Tibial nerve (tissue), 4 donors: ENCODE data around the gene TOMM20. TPM values are rescaled to one million over a fixed set of nuclear protein-coding genes. Genes with fewer than 3 reads are reported as not detected.

Source experiments
- DNase-seq, 2 donors: peaks; one replicate each; pipeline ENCODE4 v3.0.0-alpha.2; 2019; ENCODE audit warnings: low spot score in 2 of 2
- H3K27ac ChIP-seq, 4 donors: fragments of 200-600 bp; sonication (generic) in 3 of 4; one replicate each; pipeline ENCODE4 v1.5.1; 2017 to 2019; ENCODE audit warnings: mild to moderate bottlenecking in 1 of 4
- H3K27me3 ChIP-seq, 2 donors: fragments of 200-600 bp; sonication (generic) in 1 of 2; one replicate each; pipeline versions ENCODE4 v1.5.1 to v1.6.0; 2017 to 2019
- H3K36me3 ChIP-seq, 3 donors: fragments of 200-600 bp; sonication (generic); one replicate each; pipeline ENCODE4 v1.5.1; 2018 to 2019
- H3K4me1 ChIP-seq, 4 donors: fragments of 200-600 bp; sonication (generic) in 3 of 4; one replicate each; pipeline ENCODE4 v1.5.1; 2017 to 2019
- H3K4me3 ChIP-seq, 4 donors: fragments of 200-600 bp; sonication (generic) in 3 of 4; one replicate each; pipeline ENCODE4 v1.5.1; 2017 to 2019; ENCODE audit warnings: mild to moderate bottlenecking in 1 of 4, moderate library complexity in 1 of 4
- H3K9me3 ChIP-seq, 4 donors: fragments of 200-600 bp; sonication (generic) in 3 of 4; one replicate each; pipeline ENCODE4 v1.5.1; 2017 to 2019
- CTCF ChIP-seq, 5 experiments: fragments of 200-600 bp in 3 of 5; fragments of 450-650 bp in 2 of 5; sonication (generic) in 3 of 5; IDR thresholded peaks; one replicate each; pipeline ENCODE4 v1.5.1; 2016 to 2019; ENCODE audit warnings: antibody characterized with exemption in 5 of 5, mild to moderate bottlenecking in 3 of 5, moderate library complexity in 2 of 5
- EP300 ChIP-seq, 2 donors: sonication (generic); formaldehyde crosslinking; IDR thresholded peaks; one replicate each; pipeline ENCODE4 v1.6.1; 2017; ENCODE audit warnings: antibody characterized with exemption in 2 of 2, mild to moderate bottlenecking in 1 of 2
- POLR2A ChIP-seq, 2 donors: fragments of 450-650 bp; IDR thresholded peaks; one replicate each; pipeline ENCODE4 v1.6.1; 2017; ENCODE audit warnings: antibody characterized with exemption in 2 of 2, mild to moderate bottlenecking in 2 of 2, moderate library complexity in 2 of 2
- WGBS, 2 donors: methylation state at CpG; one replicate each; pipeline ENCODE4 v1.1.5; 2018; 5-methylcytosine and 5-hydroxymethylcytosine counted together
- total RNA-seq, 4 donors: library from RNA; depleted of rRNA; stranded (reverse); fragments of >200 nt; gene quantifications; one replicate each; pipeline ENCODE4 v1.1.0, GENCODE V29; 2016

Gene TOMM20
- total RNA-seq, 4 donors from 2014 or later: 57.6 to 105 (median 83.1) TPM

- peaks cover 2 to 90% (median 9%) of the 10 kb centered on the region in 3 donors for H3K36me3 ChIP-seq
- 79 to 83% methylated on average over 6 of the region's 6 CpGs for WGBS, 2 donors
- no peaks in the 10 kb centered on the region for H3K9me3 ChIP-seq
- peaks cover 0 to 13% (median 0%) of the 10 kb centered on the region in 4 donors for H3K4me1 ChIP-seq
- no peak for DNase-seq
- H3K4me3 ChIP-seq: no peak overlapping the region
- H3K27ac ChIP-seq: no peak overlapping the region
- TF ChIP-seq EP300 (IDR thresholded peaks at IDR 0.05): no peak
- no peak for TF ChIP-seq CTCF (IDR thresholded peaks at IDR 0.05)
- TF ChIP-seq POLR2A (IDR thresholded peaks at IDR 0.05): no peak
- H3K27me3 ChIP-seq: no peaks in the 10 kb centered on the region
Measured at GRCh38 chr1:235112297-235113182, 16.1 kb downstream of the TOMM20 start.

- TF ChIP-seq EP300 (IDR thresholded peaks at IDR 0.05): no peak
- no peak for TF ChIP-seq CTCF (IDR thresholded peaks at IDR 0.05)
- no peak for TF ChIP-seq POLR2A (IDR thresholded peaks at IDR 0.05)
- Histone ChIP-seq H3K4me1 (peaks cover 0 to 13% (median 0%) of the 10 kb centered on the region in 4 donors), H3K9me3 (no peaks in the 10 kb centered on the region), H3K27ac (no peak overlapping the region), H3K27me3 (no peaks in the 10 kb centered on the region), H3K4me3 (no peak overlapping the region), H3K36me3 (peaks cover 2 to 82% (median 9%) of the 10 kb centered on the region in 3 donors)
- DNase-seq: no peak
- 83 to 95% methylated on average over 3 of the region's 3 CpGs for WGBS, 2 donors
Measured at GRCh38 chr1:235111107-235111506, 17.5 kb downstream of the TOMM20 start.

DNA sequence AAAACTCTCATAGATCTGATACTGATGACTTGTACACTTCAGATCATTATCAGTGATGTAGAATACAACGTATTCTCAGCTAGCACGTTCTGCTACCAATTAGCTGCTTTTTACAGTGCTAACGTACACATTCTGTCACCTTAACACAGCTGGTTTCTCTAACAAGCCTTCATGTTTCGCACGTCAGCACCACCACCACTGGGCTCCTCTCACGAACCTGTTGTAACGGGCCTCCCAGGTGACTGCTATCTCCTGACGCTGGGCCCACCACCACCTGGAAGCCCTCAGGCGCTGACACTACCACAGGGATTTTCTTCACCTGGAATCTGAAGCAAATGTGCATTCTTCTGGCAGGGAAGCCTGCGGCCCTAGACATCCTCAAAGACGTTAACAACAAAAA lies 19.8 kb downstream of the TOMM20 start:
- WGBS, 2 donors: 85 to 92% methylated on average over 11 of the region's 11 CpGs
- H3K36me3 ChIP-seq: peaks cover 0 to 64% (median 2%) of the 10 kb centered on the region in 3 donors

DNA sequence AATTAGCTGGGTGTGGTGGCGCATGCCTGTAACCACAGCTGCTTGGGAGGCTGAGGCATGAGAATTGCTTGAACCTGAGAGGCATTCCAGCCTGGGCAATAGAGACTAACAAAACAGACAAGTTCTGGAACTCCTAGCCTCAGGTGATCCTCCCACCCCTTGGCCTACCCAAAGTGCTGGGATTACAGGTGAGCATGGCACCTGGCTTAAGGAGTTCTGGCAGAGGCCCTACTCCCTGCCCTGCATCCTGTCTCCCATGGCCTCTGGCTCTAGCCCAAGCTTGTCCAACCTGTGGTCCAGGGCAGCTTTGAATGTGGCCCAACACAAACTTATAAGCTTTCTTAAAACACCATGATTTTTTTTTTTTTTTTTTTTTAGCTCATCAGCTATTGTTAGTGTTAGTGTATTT lies 20.4 kb downstream of the TOMM20 start:
- WGBS, 2 donors: 91 to 92% methylated on average over 1 of the region's 1 CpG
- Histone ChIP-seq H3K4me1 (peaks cover 0 to 28% (median 4%) of the 10 kb centered on the region in 4 donors), H3K9me3 (no peaks in the 10 kb centered on the region)

More for the DNA sequence above, 19.8 kb downstream of the TOMM20 start:
- Histone ChIP-seq H3K9me3 (no peaks in the 10 kb centered on the region), H3K27ac (no peak overlapping the region), H3K4me3 (no peak overlapping the region), H3K27me3 (no peaks in the 10 kb centered on the region), H3K4me1 (peaks cover 0 to 26% (median 4%) of the 10 kb centered on the region in 4 donors)
- no peak for TF ChIP-seq CTCF (IDR thresholded peaks at IDR 0.05)
- TF ChIP-seq POLR2A (IDR thresholded peaks at IDR 0.05): no peak
- no peak for TF ChIP-seq EP300 (IDR thresholded peaks at IDR 0.05)
- no peak for DNase-seq

More for the DNA sequence above, 20.4 kb downstream of the TOMM20 start:
- Histone ChIP-seq H3K27me3 (no peaks in the 10 kb centered on the region), H3K36me3 (peaks cover 0 to 57% (median 1%) of the 10 kb centered on the region in 3 donors), H3K27ac (no peak overlapping the region), H3K4me3 (no peak overlapping the region)
- TF ChIP-seq CTCF (IDR thresholded peaks at IDR 0.05): no peak
- TF ChIP-seq POLR2A (IDR thresholded peaks at IDR 0.05): no peak
- no peak for DNase-seq
